GM18868 (cell line): ENCODE data around the gene FLYWCH1.
A peak's percentile ranks its signal among the peaks of the same experiment; 100 is the strongest.

Experiments
- ATAC-seq: cut with Tn5 transposase; IDR thresholded peaks from one replicate; pipeline ENCODE4 v1.9.1; 2021; ENCODE audit warnings: mild to moderate bottlenecking, moderate library complexity; ENCODE audit not compliant: unreplicated experiment

The FLYWCH1 gene

GRCh38 chr16:2968368-2968737, 56.6 kb downstream of the FLYWCH1 start:
- ATAC-seq: no peak

- ATAC-seq: peak; percentile 76
Measured at GRCh38 chr16:2968738-2969544, 57.2 kb downstream of the FLYWCH1 start, which contains the start of gene PAQR4. TSS of gene PAQR4 (plus strand) at chr16:2969348. CDS start at chr16:2969675, 327 bp downstream.

GRCh38 chr16:2969545-2970521, 58.1 kb downstream of the FLYWCH1 start:
- peak; percentile 37 for ATAC-seq

GRCh38 chr16:2970563-2970962, 58.8 kb downstream of the FLYWCH1 start:
- no peak for ATAC-seq

- ATAC-seq: no peak
Measured at GRCh38 chr16:2971134-2971984, 59.6 kb downstream of the FLYWCH1 start.

GRCh38 chr16:2971985-2972784, 60.5 kb downstream of the FLYWCH1 start:
- ATAC-seq: no peak

GRCh38 chr16:2973093-2973492, 61.4 kb downstream of the FLYWCH1 start:
- ATAC-seq: no peak

- ATAC-seq: no peak
Measured at GRCh38 chr16:2973605-2974318, 62.0 kb downstream of the FLYWCH1 start.

GRCh38 chr16:2974319-2975056, 62.8 kb downstream of the FLYWCH1 start:
- no peak for ATAC-seq

GRCh38 chr16:2975161-2975795, 63.5 kb downstream of the FLYWCH1 start:
- ATAC-seq: no peak

GRCh38 chr16:2976201-2976600, 64.5 kb downstream of the FLYWCH1 start:
- no peak for ATAC-seq

- no peak for ATAC-seq
Measured at GRCh38 chr16:2976673-2977072, 64.9 kb downstream of the FLYWCH1 start.

GRCh38 chr16:2977440-2977839, 65.7 kb downstream of the FLYWCH1 start:
- no peak for ATAC-seq

GRCh38 chr16:2979669-2980226, 68.0 kb downstream of the FLYWCH1 start:
- peak; percentile 5 for ATAC-seq

- peak; percentile 71 for ATAC-seq
Measured at GRCh38 chr16:2980227-2981176, 68.8 kb downstream of the FLYWCH1 start, which contains the start of gene PKMYT1. TSS of gene PKMYT1 (minus strand) at chr16:2980446. CDS start at chr16:2979657, 789 bp downstream.

- ATAC-seq: no peak
Measured at GRCh38 chr16:2981177-2981898, 69.6 kb downstream of the FLYWCH1 start.
